Spleen (tissue), 7 donors: ENCODE measurements around the gene WDR64.

Experiments
- POLR2A ChIP-seq, 3 donors: fragments of 450-650 bp; IDR thresholded peaks; one replicate each; pipeline ENCODE4 v1.5.1; 2017; ENCODE audit warnings: antibody characterized with exemption in 3 of 3, mild to moderate bottlenecking in 1 of 3
- POLR2AphosphoS5 ChIP-seq, 3 donors: sonication (generic); formaldehyde crosslinking; IDR thresholded peaks; one replicate each; pipeline ENCODE4 v1.5.1; 2017; ENCODE audit warnings: antibody characterized with exemption in 3 of 3
- TF ChIP-seq, protein P1 (sequence below), 11 experiments: fragments of 200-600 bp in 7 of 11; fragments of 450-650 bp in 4 of 11; sonication (generic) in 4 of 11; IDR thresholded peaks in 8 of 11; conservative IDR thresholded peaks in 3 of 11; 1 replicate in 7 of 11; 2 replicates in 4 of 11; pipeline versions ENCODE4 v1.4.0 to v1.8.0; 2016 to 2021; ENCODE audit warnings: antibody characterized with exemption in 11 of 11, inconsistent platforms in 4 of 11, mild to moderate bottlenecking in 1 of 11
- donor health status: DM: no; HTN: no; CAD: no; lungs with moderate emphysema.
- donor health status: DM: no; HTN: no; CAD: no.
- donor health status: DM: no; HTN: no; CAD: no.

DNA sequence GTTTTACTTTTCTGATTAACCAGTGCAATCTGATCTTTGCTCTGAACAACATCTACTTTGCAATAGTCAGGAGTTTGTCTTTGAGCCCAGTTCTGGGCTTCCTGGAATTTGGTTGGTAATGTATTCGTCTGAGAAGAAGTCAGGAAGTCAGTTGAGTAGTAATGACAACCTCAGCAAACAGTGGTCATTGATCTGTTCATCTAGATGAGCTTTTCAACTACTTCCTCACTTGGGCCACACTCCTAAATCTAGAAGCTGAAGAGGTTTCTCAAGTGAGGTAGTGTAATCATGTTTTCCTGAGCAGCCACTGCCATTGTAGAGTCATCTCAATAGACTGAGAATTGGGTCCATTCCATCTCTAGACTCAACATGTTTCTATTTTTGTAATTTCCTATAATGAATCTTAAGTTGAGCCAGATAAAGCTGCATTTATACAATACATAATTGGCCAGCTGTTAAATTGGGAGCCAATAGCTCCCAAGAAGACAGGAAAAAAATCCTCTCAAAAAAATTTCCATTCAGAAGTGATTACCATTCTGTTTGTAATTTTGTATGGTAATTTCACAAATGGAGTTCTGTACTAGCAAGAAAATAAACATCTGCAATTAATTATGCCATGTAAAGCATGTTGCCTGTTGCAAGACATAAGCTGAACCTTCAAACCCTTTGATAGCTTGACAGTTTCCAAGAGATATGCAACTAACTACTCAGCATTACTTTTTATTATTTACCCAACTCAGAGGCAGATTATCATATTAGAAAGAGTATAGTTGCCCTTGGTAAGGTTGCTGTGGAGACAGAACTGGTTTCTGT is 49.6 kb downstream of the WDR64 start:
- TF ChIP-seq, protein P1, sequence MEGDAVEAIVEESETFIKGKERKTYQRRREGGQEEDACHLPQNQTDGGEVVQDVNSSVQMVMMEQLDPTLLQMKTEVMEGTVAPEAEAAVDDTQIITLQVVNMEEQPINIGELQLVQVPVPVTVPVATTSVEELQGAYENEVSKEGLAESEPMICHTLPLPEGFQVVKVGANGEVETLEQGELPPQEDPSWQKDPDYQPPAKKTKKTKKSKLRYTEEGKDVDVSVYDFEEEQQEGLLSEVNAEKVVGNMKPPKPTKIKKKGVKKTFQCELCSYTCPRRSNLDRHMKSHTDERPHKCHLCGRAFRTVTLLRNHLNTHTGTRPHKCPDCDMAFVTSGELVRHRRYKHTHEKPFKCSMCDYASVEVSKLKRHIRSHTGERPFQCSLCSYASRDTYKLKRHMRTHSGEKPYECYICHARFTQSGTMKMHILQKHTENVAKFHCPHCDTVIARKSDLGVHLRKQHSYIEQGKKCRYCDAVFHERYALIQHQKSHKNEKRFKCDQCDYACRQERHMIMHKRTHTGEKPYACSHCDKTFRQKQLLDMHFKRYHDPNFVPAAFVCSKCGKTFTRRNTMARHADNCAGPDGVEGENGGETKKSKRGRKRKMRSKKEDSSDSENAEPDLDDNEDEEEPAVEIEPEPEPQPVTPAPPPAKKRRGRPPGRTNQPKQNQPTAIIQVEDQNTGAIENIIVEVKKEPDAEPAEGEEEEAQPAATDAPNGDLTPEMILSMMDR (IDR thresholded peaks at IDR 0.05 in 8 of 11, conservative IDR thresholded peaks at IDR 0.05 in 3 of 11): no peak
- TF ChIP-seq POLR2AphosphoS5 (IDR thresholded peaks at IDR 0.05) (no peak), POLR2A (IDR thresholded peaks at IDR 0.05) (no peak)
